HCT116 (cell line): ENCODE results near the gene GRB10.

Experiments
- CEBPB ChIP-seq: IDR thresholded peaks from 2 replicates; pipeline ENCODE4 v1.6.1; 2012; ENCODE audit warnings: low read depth
- ELF1 ChIP-seq: IDR thresholded peaks from 2 replicates; pipeline ENCODE4 v1.6.1; 2012; ENCODE audit warnings: low read depth, borderline replicate concordance
- EZH2 ChIP-seq: fragments of 200-600 bp; sonication (generic); IDR thresholded peaks from 2 replicates; pipeline ENCODE4 v1.6.1; 2017; ENCODE audit warnings: antibody characterized with exemption, mixed run types
- POLR2A ChIP-seq: IDR thresholded peaks from 2 replicates; pipeline ENCODE4 v1.7.0; 2011; ENCODE audit warnings: borderline replicate concordance; ENCODE audit not compliant: insufficient read depth, insufficient read length; ENCODE audit errors: extremely low read depth
- RAD21 ChIP-seq: IDR thresholded peaks from 2 replicates; pipeline ENCODE4 v1.6.1; 2012; ENCODE audit warnings: low read depth, mild to moderate bottlenecking
- YY1 ChIP-seq: IDR thresholded peaks from 2 replicates; pipeline ENCODE4 v1.6.1; 2011; ENCODE audit warnings: low read length, low read depth, moderate library complexity, mild to moderate bottlenecking; ENCODE audit not compliant: insufficient replicate concordance; ENCODE audit errors: extremely low read depth
- TF ChIP-seq, protein P1 (sequence below): IDR thresholded peaks from 2 replicates; pipeline ENCODE4 v1.6.1; 2012; ENCODE audit warnings: low read depth
- TF ChIP-seq, protein P2 (sequence below), 3 experiments: fragments of 200-600 bp in 1 of 3; sonication (generic) in 1 of 3; IDR thresholded peaks in 2 of 3; conservative IDR thresholded peaks in 1 of 3; 2 replicates each; pipeline ENCODE4 v1.5.1; 2012 to 2017; ENCODE audit warnings: low read depth in 2 of 3, low read length in 2 of 3, antibody characterized with exemption in 1 of 3, borderline replicate concordance in 1 of 3, control low read depth in 1 of 3, mild to moderate bottlenecking in 1 of 3, mixed read lengths in 1 of 3, mixed run types in 1 of 3, moderate library complexity in 1 of 3; ENCODE audit not compliant: insufficient read depth in 1 of 3

DNA sequence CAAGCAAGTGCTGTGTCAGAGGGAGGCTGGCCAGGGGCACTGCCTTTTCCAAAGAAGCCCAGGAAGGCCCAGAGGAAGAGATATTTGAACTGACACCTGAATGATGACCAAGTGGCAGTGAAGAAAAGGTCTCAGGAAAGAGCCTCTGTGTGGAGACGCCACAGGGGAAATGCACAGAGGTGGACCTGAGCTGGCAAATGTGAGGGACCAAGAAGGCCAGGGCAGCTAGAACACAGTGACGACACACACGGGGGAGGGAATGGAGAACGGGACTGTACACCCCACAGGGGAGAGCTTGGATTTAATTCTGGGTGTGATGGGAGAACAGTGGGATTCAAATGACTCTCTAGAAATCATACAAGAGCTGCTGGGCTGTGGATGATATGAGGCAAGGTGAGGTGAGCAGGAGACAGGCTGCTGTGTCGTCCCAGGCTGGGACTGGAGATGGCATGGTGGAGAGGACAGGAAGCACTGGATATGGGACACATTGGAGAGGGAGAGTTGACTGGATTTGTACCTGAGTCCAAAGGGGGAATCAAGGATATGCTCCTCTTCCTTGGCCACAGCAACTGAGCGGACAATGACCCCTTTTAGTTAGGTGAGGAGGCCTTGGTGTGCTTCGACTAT is 133.3 kb downstream of the GRB10 start:
- TF ChIP-seq EZH2 (no peak), POLR2A (no peak), CEBPB (no peak), RAD21 (no peak), YY1 (no peak), ELF1 (no peak)
- TF ChIP-seq, protein P1, sequence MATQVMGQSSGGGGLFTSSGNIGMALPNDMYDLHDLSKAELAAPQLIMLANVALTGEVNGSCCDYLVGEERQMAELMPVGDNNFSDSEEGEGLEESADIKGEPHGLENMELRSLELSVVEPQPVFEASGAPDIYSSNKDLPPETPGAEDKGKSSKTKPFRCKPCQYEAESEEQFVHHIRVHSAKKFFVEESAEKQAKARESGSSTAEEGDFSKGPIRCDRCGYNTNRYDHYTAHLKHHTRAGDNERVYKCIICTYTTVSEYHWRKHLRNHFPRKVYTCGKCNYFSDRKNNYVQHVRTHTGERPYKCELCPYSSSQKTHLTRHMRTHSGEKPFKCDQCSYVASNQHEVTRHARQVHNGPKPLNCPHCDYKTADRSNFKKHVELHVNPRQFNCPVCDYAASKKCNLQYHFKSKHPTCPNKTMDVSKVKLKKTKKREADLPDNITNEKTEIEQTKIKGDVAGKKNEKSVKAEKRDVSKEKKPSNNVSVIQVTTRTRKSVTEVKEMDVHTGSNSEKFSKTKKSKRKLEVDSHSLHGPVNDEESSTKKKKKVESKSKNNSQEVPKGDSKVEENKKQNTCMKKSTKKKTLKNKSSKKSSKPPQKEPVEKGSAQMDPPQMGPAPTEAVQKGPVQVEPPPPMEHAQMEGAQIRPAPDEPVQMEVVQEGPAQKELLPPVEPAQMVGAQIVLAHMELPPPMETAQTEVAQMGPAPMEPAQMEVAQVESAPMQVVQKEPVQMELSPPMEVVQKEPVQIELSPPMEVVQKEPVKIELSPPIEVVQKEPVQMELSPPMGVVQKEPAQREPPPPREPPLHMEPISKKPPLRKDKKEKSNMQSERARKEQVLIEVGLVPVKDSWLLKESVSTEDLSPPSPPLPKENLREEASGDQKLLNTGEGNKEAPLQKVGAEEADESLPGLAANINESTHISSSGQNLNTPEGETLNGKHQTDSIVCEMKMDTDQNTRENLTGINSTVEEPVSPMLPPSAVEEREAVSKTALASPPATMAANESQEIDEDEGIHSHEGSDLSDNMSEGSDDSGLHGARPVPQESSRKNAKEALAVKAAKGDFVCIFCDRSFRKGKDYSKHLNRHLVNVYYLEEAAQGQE = no peak
- TF ChIP-seq, protein P2, sequence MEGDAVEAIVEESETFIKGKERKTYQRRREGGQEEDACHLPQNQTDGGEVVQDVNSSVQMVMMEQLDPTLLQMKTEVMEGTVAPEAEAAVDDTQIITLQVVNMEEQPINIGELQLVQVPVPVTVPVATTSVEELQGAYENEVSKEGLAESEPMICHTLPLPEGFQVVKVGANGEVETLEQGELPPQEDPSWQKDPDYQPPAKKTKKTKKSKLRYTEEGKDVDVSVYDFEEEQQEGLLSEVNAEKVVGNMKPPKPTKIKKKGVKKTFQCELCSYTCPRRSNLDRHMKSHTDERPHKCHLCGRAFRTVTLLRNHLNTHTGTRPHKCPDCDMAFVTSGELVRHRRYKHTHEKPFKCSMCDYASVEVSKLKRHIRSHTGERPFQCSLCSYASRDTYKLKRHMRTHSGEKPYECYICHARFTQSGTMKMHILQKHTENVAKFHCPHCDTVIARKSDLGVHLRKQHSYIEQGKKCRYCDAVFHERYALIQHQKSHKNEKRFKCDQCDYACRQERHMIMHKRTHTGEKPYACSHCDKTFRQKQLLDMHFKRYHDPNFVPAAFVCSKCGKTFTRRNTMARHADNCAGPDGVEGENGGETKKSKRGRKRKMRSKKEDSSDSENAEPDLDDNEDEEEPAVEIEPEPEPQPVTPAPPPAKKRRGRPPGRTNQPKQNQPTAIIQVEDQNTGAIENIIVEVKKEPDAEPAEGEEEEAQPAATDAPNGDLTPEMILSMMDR (IDR thresholded peaks at IDR 0.05 in 2 of 3, conservative IDR thresholded peaks at IDR 0.05 in 1 of 3; ENCODE audit: borderline replicate concordance in 1 of 3, insufficient read depth in 1 of 3, low read depth in 2 of 3, low read length in 2 of 3) = no peak
